ENCODE measurements around the gene ACSF3. TPM values are rescaled to one million over a fixed set of nuclear protein-coding genes. Genes with fewer than 3 reads are reported as not detected.

ACSF3 gene
- total RNA-seq, 2 donors from 2014 or later: 24.1 to 41.7 TPM

GRCh38 chr16:89140981-89141883, 47.6 kb downstream of the ACSF3 start:
- TF ChIP-seq, protein P1, sequence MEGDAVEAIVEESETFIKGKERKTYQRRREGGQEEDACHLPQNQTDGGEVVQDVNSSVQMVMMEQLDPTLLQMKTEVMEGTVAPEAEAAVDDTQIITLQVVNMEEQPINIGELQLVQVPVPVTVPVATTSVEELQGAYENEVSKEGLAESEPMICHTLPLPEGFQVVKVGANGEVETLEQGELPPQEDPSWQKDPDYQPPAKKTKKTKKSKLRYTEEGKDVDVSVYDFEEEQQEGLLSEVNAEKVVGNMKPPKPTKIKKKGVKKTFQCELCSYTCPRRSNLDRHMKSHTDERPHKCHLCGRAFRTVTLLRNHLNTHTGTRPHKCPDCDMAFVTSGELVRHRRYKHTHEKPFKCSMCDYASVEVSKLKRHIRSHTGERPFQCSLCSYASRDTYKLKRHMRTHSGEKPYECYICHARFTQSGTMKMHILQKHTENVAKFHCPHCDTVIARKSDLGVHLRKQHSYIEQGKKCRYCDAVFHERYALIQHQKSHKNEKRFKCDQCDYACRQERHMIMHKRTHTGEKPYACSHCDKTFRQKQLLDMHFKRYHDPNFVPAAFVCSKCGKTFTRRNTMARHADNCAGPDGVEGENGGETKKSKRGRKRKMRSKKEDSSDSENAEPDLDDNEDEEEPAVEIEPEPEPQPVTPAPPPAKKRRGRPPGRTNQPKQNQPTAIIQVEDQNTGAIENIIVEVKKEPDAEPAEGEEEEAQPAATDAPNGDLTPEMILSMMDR (IDR thresholded peaks at IDR 0.05): no peak
- no peak for ATAC-seq (ENCODE audit: insufficient number of reproducible peaks, low FRiP score, low read depth)
- Histone ChIP-seq H3K27me3 (replicated peaks; ENCODE audit: insufficient read depth) (no peaks in the 10 kb centered on the region), H3K9me3 (no peaks in the 10 kb centered on the region), H3K27ac (no peak overlapping the region), H3K4me3 (no peak overlapping the region), H3K4me1 (ENCODE audit: control insufficient read depth in 1 of 2, low read depth in 2 of 2) (no peaks in the 10 kb centered on the region), H3K36me3 (peaks cover 16% of the 10 kb centered on the region)
- DNase-seq (ENCODE audit: low spot score): no peak

DNA sequence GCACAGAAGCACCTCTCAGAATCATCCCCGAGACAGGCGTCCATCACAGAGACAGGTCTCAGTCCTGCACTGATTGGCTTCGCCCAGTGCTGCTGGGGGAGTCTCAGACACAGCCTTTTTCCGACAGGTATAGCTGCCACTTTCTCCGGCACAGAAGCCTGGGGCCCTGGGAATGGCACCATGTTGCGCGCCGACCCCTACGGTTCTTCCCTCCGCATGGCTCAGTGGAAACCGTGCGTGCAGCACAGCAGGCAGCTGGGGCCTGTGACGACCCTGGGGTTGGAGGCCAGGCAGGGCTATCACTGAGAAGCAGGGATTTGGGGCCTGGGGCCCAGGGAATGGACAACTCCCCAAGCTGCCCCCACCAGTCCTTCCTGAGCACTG, 48.2 kb downstream of the ACSF3 start:
- no peak for DNase-seq (ENCODE audit: low spot score)
- no peak for ATAC-seq (ENCODE audit: insufficient number of reproducible peaks, low FRiP score, low read depth)
- Histone ChIP-seq H3K4me3 (no peak overlapping the region), H3K9me3 (no peaks in the 10 kb centered on the region), H3K27me3 (replicated peaks; ENCODE audit: insufficient read depth) (no peaks in the 10 kb centered on the region), H3K4me1 (ENCODE audit: control insufficient read depth in 1 of 2, low read depth in 2 of 2) (no peaks in the 10 kb centered on the region), H3K36me3 (peaks cover 14% of the 10 kb centered on the region), H3K27ac (no peak overlapping the region)
- TF ChIP-seq, protein P1 (IDR thresholded peaks at IDR 0.05): no peak

- H3K27me3 ChIP-seq (replicated peaks; ENCODE audit: insufficient read depth): no peaks in the 10 kb centered on the region
Measured at GRCh38 chr16:89142474-89143195, 49.0 kb downstream of the ACSF3 start.

DNA sequence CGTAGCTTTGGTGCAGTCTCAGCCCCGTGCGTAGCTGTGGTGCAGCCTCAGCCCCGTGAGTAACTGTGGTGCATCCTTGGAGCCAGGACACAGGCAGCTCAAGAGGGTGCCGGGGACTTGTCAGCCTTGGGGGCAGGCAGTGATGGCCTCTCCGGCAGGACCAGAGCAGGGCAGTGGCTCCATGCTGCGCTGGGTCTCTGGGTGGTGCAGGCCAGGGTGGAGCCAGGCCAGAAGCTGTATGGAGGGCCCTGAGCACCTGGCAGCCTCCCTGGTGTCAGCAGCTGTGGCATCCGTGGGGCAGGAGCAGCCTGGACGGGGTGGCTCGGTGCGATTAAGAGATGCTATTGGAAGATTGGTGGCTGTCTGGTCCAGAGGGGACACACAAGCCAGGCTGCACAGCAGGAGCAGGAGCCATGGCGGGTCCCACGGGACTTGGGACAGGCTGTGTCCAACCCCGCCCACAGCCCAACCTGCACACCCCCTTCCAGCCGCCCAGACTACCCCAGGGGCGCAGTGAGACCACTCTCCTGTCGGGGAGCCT, 49.6 kb downstream of the ACSF3 start:
- no peak for DNase-seq (ENCODE audit: low spot score)

More at GRCh38 chr16:89142474-89143195, 49.0 kb downstream of the ACSF3 start:
- Histone ChIP-seq H3K9me3 (no peaks in the 10 kb centered on the region), H3K4me3 (no peak overlapping the region), H3K4me1 (ENCODE audit: control insufficient read depth in 1 of 2, low read depth in 2 of 2) (no peaks in the 10 kb centered on the region), H3K36me3 (peaks cover 13% of the 10 kb centered on the region), H3K27ac (no peak overlapping the region)
- TF ChIP-seq, protein P1 (IDR thresholded peaks at IDR 0.05): no peak
- DNase-seq (ENCODE audit: low spot score) (no peak), ATAC-seq (ENCODE audit: insufficient number of reproducible peaks, low FRiP score, low read depth) (no peak)

More for the DNA sequence above, 49.6 kb downstream of the ACSF3 start:
- H3K27me3 ChIP-seq (replicated peaks; ENCODE audit: insufficient read depth): no peaks in the 10 kb centered on the region
- ATAC-seq (ENCODE audit: insufficient number of reproducible peaks, low FRiP score, low read depth): no peak
- H3K36me3 ChIP-seq: peaks cover 13% of the 10 kb centered on the region
- no peak overlapping the region for H3K4me3 ChIP-seq
- no peak overlapping the region for H3K27ac ChIP-seq
- TF ChIP-seq, protein P1 (IDR thresholded peaks at IDR 0.05): no peak
- no peaks in the 10 kb centered on the region for H3K4me1 ChIP-seq (ENCODE audit: control insufficient read depth in 1 of 2, low read depth in 2 of 2)
- no peaks in the 10 kb centered on the region for H3K9me3 ChIP-seq

Measured in thoracic aorta (tissue), 2 donors.